Ovary (tissue), 3 donors: ENCODE results near the gene CNNM1.

Source experiments
- CTCF ChIP-seq, 3 donors: fragments of 450-650 bp in 2 of 3; fragments of 200-600 bp in 1 of 3; IDR thresholded peaks; one replicate each; pipeline versions ENCODE4 v1.5.1 to v1.8.0; 2016 to 2022; ENCODE audit warnings: antibody characterized with exemption in 3 of 3, mild to moderate bottlenecking in 1 of 3
- POLR2A ChIP-seq: fragments of 450-650 bp; IDR thresholded peaks from one replicate; pipeline ENCODE4 v1.6.1; 2017; ENCODE audit warnings: antibody characterized with exemption, mild to moderate bottlenecking, moderate library complexity
- donor health status: DM: no; HTN: no; CAD: no.

- TF ChIP-seq CTCF (IDR thresholded peaks at IDR 0.05) (no peak), POLR2A (no peak)
Observed at GRCh38 chr10:99339077-99339476, 9.9 kb downstream of the CNNM1 start.
